Gastrocnemius medialis (tissue), 4 donors: ENCODE data around the gene PPP2R3C. TPM values are rescaled to one million over a fixed set of nuclear protein-coding genes. Genes with fewer than 3 reads are reported as not detected.

Experiments used
- ATAC-seq, 2 donors: fragments of 150-250 bp; one replicate each; pipeline ENCODE4 v1.9.1; 2016
- DNase-seq, 2 donors: peaks; one replicate each; pipeline ENCODE4 v3.0.0-alpha.2; 2019
- H3K27ac ChIP-seq, 4 donors: fragments of 200-600 bp; sonication (generic); 1 replicate in 1 of 4; 2 replicates in 3 of 4; pipeline ENCODE4 v1.5.1; 2016 to 2018; ENCODE audit warnings: mild to moderate bottlenecking in 2 of 4, moderate library complexity in 1 of 4
- H3K27me3 ChIP-seq, 3 donors: fragments of 200-600 bp; sonication (generic) in 2 of 3; 1 replicate in 1 of 3; 2 replicates in 2 of 3; pipeline versions ENCODE4 v1.5.1 to v1.6.0; 2016 to 2019; ENCODE audit warnings: mild to moderate bottlenecking in 1 of 3, moderate library complexity in 1 of 3
- H3K36me3 ChIP-seq, 2 donors: fragments of 200-600 bp; sonication (generic) in 1 of 2; one replicate each; pipeline ENCODE4 v1.5.1; 2017 to 2018
- H3K4me1 ChIP-seq, 2 donors: fragments of 200-600 bp; sonication (generic) in 1 of 2; one replicate each; pipeline ENCODE4 v1.5.1; 2016 to 2017; ENCODE audit warnings: mild to moderate bottlenecking in 2 of 2
- H3K4me3 ChIP-seq, 4 donors: fragments of 200-600 bp; sonication (generic) in 3 of 4; 1 replicate in 1 of 4; 2 replicates in 3 of 4; pipeline ENCODE4 v1.5.1; 2016 to 2019; ENCODE audit warnings: mild to moderate bottlenecking in 2 of 4
- H3K9me3 ChIP-seq, 3 donors: fragments of 200-600 bp; sonication (generic) in 2 of 3; 1 replicate in 1 of 3; 2 replicates in 2 of 3; pipeline ENCODE4 v1.5.1; 2016 to 2019
- POLR2A ChIP-seq, 2 donors: fragments of 450-650 bp; IDR thresholded peaks; one replicate each; pipeline ENCODE4 v1.6.1; 2017; ENCODE audit warnings: antibody characterized with exemption in 2 of 2, mild to moderate bottlenecking in 2 of 2, moderate library complexity in 2 of 2
- in situ Hi-C, 4 donors: fragments of 200-750 bp; cut with MboI; loops; one replicate each; pipeline versions ENCODE4 v1.15.0 to v1.8.0; 2017; ENCODE audit warnings: low sequenced_read_pairs in 4 of 4
- intact Hi-C: fragments of 100-400 bp; cut with DNase I; formaldehyde crosslinking; loops from one replicate; pipeline ENCODE4 v1.15.1; 2023; ENCODE audit warnings: low total_unique reads
- total RNA-seq, 4 donors: library from RNA; depleted of rRNA; stranded (reverse); fragments of >200 nt; gene quantifications; one replicate each; pipeline versions ENCODE4 v1.1.0 to v1.2.3, GENCODE V29; 2016
- TF ChIP-seq, protein P1 (sequence below), 5 experiments: fragments of 450-650 bp in 3 of 5; fragments of 200-600 bp in 2 of 5; sonication (generic) in 2 of 5; IDR thresholded peaks in 4 of 5; conservative IDR thresholded peaks in 1 of 5; 1 replicate in 4 of 5; 2 replicates in 1 of 5; pipeline ENCODE4 v1.5.1; 2016 to 2019; ENCODE audit warnings: antibody characterized with exemption in 5 of 5, mild to moderate bottlenecking in 3 of 5, moderate library complexity in 3 of 5

The PPP2R3C gene
- total RNA-seq, 4 donors from 2014 or later = 27.9 to 59.4 (median 33.2) TPM

DNA sequence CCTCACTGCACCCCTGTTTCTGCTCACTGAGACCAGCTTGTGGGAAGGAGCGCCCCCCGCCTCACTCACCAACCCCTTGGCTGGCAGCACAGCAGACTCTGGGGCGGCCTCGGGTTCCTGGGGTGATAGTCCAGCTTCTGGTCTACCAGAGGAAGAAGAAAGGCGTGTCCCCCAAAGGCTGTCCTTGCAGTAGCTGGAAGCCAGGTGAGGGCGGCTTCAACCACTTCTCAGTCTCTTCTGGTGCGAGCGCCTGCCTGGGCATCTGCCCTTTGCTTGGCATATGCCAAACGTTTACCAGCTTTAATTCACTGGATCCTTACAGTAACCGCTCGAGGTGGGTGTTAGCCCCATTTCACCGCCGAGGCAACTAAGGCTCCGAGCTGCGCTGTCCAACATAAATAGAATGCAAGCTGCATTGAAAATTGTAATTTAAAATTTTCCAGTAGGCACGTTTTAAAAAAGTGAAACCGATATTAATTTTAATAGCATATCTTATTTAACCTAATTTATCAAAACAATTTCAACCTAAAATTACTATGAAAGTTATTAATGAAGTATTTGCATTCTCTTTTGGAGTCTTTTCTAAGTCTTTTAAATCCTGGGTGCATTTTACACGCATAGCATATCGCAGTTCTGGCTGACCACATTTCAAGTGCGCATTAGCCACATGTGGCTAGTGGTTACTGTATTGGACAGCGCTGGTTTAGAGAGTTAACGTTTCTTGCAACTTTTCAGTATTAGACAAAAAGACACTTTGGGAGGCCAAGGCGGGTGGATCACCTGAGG, 74.8 kb downstream of the PPP2R3C start:
- peaks cover 39 to 42% of the 10 kb centered on the region in 2 donors for H3K4me1 ChIP-seq
- ATAC-seq = peak; percentile 30 to 35
- DNase-seq = peak; percentile 14 to 52
- no peaks in the 10 kb centered on the region for H3K27me3 ChIP-seq
- no peaks in the 10 kb centered on the region for H3K9me3 ChIP-seq
- H3K36me3 ChIP-seq = no peaks in the 10 kb centered on the region
- H3K4me3 ChIP-seq = peak overlapping the region; percentile 77 to 94 (median 88)
- in situ Hi-C loops = loop anchor here in 1 of 4 donors (25.0 kb wide), 1 partner anchor 365 kb away; the partner anchor contains the start of gene NFKBIA
- intact Hi-C loops = loop anchor here (1.0 to 10.0 kb wide), 5 partner anchors 65 to 758 kb away; partner anchors contain the start of genes NFKBIA, PRORP, RALGAPA1 and SRP54
- TF ChIP-seq, protein P1, sequence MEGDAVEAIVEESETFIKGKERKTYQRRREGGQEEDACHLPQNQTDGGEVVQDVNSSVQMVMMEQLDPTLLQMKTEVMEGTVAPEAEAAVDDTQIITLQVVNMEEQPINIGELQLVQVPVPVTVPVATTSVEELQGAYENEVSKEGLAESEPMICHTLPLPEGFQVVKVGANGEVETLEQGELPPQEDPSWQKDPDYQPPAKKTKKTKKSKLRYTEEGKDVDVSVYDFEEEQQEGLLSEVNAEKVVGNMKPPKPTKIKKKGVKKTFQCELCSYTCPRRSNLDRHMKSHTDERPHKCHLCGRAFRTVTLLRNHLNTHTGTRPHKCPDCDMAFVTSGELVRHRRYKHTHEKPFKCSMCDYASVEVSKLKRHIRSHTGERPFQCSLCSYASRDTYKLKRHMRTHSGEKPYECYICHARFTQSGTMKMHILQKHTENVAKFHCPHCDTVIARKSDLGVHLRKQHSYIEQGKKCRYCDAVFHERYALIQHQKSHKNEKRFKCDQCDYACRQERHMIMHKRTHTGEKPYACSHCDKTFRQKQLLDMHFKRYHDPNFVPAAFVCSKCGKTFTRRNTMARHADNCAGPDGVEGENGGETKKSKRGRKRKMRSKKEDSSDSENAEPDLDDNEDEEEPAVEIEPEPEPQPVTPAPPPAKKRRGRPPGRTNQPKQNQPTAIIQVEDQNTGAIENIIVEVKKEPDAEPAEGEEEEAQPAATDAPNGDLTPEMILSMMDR (IDR thresholded peaks at IDR 0.05 in 4 of 5, conservative IDR thresholded peaks at IDR 0.05 in 1 of 5) = peak in 1 of 5 experiments; percentile 23
- no peak for TF ChIP-seq POLR2A (IDR thresholded peaks at IDR 0.05)
- peak overlapping the region; percentile 90 to 98 (median 94) for H3K27ac ChIP-seq

GRCh38 chr14:35046048-35046750, 75.6 kb downstream of the PPP2R3C start, which contains the start of gene FAM177A1:
FAM177A1 (plus strand) TSS chr14:35046272; CDS start chr14:35046464, 192 bp downstream.
- peak within 1 kb of the TSS; percentile 90 to 98 (median 94) for H3K27ac ChIP-seq
- H3K27me3 ChIP-seq = no peaks in the 10 kb centered on the region
- H3K9me3 ChIP-seq = no peaks in the 10 kb centered on the region
- peaks cover 37 to 40% of the 10 kb centered on the region in 2 donors for H3K4me1 ChIP-seq
- TF ChIP-seq POLR2A (IDR thresholded peaks at IDR 0.05) = peak; percentile 91 to 94
- TF ChIP-seq, protein P1 (IDR thresholded peaks at IDR 0.05 in 4 of 5, conservative IDR thresholded peaks at IDR 0.05 in 1 of 5) = no peak
- H3K36me3 ChIP-seq = no peaks in the 10 kb centered on the region
- in situ Hi-C loops = loop anchor here in 1 of 4 donors (25.0 kb wide), 1 partner anchor 366 kb away; the partner anchor contains the start of gene NFKBIA
- DNase-seq = peak; percentile 95 to 97
- intact Hi-C loops = loop anchor here (1.0 to 10.0 kb wide), 5 partner anchors 64 to 759 kb away; partner anchors contain the start of genes NFKBIA, PRORP, RALGAPA1 and SRP54
- peak; percentile 81 to 90 for ATAC-seq
- peak within 1 kb of the TSS; percentile 77 to 94 (median 88) for H3K4me3 ChIP-seq

- Histone ChIP-seq H3K4me3 (peak overlapping the region; percentile 77 to 94 (median 88)), H3K36me3 (no peaks in the 10 kb centered on the region), H3K4me1 (peaks cover 32 to 36% of the 10 kb centered on the region in 2 donors), H3K27me3 (no peaks in the 10 kb centered on the region), H3K9me3 (no peaks in the 10 kb centered on the region), H3K27ac (peak overlapping the region; percentile 90 to 98 (median 94))
- TF ChIP-seq, protein P1 (IDR thresholded peaks at IDR 0.05 in 4 of 5, conservative IDR thresholded peaks at IDR 0.05 in 1 of 5) = no peak
- TF ChIP-seq POLR2A (IDR thresholded peaks at IDR 0.05) = no peak
- intact Hi-C loops = loop anchor here (1.0 to 10.0 kb wide), 5 partner anchors 63 to 759 kb away; partner anchors contain the start of genes NFKBIA, PRORP, RALGAPA1 and SRP54
- ATAC-seq (no peak), DNase-seq (no peak)
- in situ Hi-C loops = loop anchor here in 1 of 4 donors (25.0 kb wide), 1 partner anchor 367 kb away; the partner anchor contains the start of gene NFKBIA
Measured at GRCh38 chr14:35045798-35046047, 76.1 kb downstream of the PPP2R3C start.

- H3K27ac ChIP-seq = peak overlapping the region; percentile 90 to 98 (median 94)
- no peaks in the 10 kb centered on the region for H3K27me3 ChIP-seq
- ATAC-seq = no peak
- H3K4me1 ChIP-seq = peaks cover 27 to 30% of the 10 kb centered on the region in 2 donors
- H3K36me3 ChIP-seq = no peaks in the 10 kb centered on the region
- TF ChIP-seq, protein P1 (IDR thresholded peaks at IDR 0.05 in 4 of 5, conservative IDR thresholded peaks at IDR 0.05 in 1 of 5) = no peak
- TF ChIP-seq POLR2A (IDR thresholded peaks at IDR 0.05) = no peak
- intact Hi-C loops (loop anchor here (10.0 kb wide), 1 partner anchor 760 kb away; the partner anchor contains the start of gene RALGAPA1), in situ Hi-C loops (loop anchor here in 1 of 4 donors (25.0 kb wide), 1 partner anchor 367 kb away; the partner anchor contains the start of gene NFKBIA)
- H3K4me3 ChIP-seq = peak overlapping the region; percentile 77 to 94 (median 88)
- no peak for DNase-seq
- no peaks in the 10 kb centered on the region for H3K9me3 ChIP-seq
Measured at GRCh38 chr14:35044939-35045797, 76.6 kb downstream of the PPP2R3C start.
